SK-N-SH treated with all-trans-retinoic acid at 6 μM for 48 hours (cell line): ENCODE data around the gene MED9.

Source experiments
- ARNTL ChIP-seq: fragments of 450-650 bp; formaldehyde crosslinking; IDR thresholded peaks from 2 replicates; pipeline ENCODE4 v1.5.0; 2020; ENCODE audit warnings: low read depth, mild to moderate bottlenecking, moderate library complexity, borderline replicate concordance
- ZC3H10 ChIP-seq: fragments of 250-450 bp; sonication (Bioruptor Pico); IDR thresholded peaks from 2 replicates; pipeline ENCODE4 v1.5.1; 2021; ENCODE audit warnings: mild to moderate bottlenecking, moderate library complexity
- ZFP30 ChIP-seq: fragments of 450-650 bp; formaldehyde crosslinking; IDR thresholded peaks from 2 replicates; pipeline ENCODE4 v1.5.0; 2022; ENCODE audit warnings: mild to moderate bottlenecking, moderate library complexity
- ZNF8 ChIP-seq: fragments of 450-650 bp; formaldehyde crosslinking; IDR thresholded peaks from 2 replicates; pipeline ENCODE4 v1.5.0; 2020; ENCODE audit warnings: mild to moderate bottlenecking, moderate library complexity
- TF ChIP-seq, protein P1 (sequence below): fragments of 250-450 bp; sonication (Bioruptor Pico); IDR thresholded peaks from 2 replicates; pipeline ENCODE4 v1.5.0; 2020; ENCODE audit warnings: mild to moderate bottlenecking, moderate library complexity
- TF ChIP-seq, protein P2 (sequence below): fragments of 250-450 bp; sonication (Bioruptor Pico); IDR thresholded peaks from 2 replicates; pipeline ENCODE4 v1.8.0; 2020; ENCODE audit warnings: mild to moderate bottlenecking, moderate library complexity, borderline replicate concordance

DNA sequence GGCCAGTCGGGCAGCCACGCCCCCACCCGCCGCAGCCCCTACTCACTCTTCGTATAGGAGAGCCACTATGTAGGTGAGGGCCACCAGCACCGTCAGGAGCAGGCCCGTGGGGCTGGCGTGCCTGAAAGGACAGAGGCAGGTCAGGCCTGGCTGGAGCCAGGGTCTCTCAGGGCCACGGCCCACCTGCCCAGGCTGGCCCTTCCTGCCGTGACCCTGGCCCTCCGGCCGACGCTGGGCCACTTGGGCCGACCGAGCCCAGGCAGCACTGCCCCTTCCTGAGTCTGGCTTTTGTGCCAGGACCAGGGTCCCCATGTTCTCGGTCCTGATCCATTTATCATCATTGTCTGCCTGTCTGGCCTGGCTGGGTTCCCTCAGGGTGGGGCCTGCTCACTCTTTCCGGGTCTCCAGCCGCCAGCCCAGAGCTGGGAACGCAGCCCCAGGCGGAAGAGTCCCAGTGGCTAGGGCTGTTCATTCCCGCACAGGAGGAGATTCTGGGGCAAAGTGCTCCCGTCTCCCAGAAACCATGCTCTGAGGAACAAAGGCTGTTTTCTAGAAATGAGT lies 29.5 kb downstream of the MED9 start:
- TF ChIP-seq ZC3H10 (CRISPR knock-in tag) (no peak), ZNF8 (no peak), ZFP30 (no peak), ARNTL (no peak)
- TF ChIP-seq, protein P1, sequence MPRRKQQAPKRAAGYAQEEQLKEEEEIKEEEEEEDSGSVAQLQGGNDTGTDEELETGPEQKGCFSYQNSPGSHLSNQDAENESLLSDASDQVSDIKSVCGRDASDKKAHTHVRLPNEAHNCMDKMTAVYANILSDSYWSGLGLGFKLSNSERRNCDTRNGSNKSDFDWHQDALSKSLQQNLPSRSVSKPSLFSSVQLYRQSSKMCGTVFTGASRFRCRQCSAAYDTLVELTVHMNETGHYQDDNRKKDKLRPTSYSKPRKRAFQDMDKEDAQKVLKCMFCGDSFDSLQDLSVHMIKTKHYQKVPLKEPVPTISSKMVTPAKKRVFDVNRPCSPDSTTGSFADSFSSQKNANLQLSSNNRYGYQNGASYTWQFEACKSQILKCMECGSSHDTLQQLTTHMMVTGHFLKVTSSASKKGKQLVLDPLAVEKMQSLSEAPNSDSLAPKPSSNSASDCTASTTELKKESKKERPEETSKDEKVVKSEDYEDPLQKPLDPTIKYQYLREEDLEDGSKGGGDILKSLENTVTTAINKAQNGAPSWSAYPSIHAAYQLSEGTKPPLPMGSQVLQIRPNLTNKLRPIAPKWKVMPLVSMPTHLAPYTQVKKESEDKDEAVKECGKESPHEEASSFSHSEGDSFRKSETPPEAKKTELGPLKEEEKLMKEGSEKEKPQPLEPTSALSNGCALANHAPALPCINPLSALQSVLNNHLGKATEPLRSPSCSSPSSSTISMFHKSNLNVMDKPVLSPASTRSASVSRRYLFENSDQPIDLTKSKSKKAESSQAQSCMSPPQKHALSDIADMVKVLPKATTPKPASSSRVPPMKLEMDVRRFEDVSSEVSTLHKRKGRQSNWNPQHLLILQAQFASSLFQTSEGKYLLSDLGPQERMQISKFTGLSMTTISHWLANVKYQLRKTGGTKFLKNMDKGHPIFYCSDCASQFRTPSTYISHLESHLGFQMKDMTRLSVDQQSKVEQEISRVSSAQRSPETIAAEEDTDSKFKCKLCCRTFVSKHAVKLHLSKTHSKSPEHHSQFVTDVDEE (CRISPR knock-in tag) = no peak
- TF ChIP-seq, protein P2, sequence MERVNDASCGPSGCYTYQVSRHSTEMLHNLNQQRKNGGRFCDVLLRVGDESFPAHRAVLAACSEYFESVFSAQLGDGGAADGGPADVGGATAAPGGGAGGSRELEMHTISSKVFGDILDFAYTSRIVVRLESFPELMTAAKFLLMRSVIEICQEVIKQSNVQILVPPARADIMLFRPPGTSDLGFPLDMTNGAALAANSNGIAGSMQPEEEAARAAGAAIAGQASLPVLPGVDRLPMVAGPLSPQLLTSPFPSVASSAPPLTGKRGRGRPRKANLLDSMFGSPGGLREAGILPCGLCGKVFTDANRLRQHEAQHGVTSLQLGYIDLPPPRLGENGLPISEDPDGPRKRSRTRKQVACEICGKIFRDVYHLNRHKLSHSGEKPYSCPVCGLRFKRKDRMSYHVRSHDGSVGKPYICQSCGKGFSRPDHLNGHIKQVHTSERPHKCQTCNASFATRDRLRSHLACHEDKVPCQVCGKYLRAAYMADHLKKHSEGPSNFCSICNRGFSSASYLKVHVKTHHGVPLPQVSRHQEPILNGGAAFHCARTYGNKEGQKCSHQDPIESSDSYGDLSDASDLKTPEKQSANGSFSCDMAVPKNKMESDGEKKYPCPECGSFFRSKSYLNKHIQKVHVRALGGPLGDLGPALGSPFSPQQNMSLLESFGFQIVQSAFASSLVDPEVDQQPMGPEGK (CRISPR knock-in tag) = no peak
